ENCODE data around the gene PCGF1.
A peak's percentile ranks its signal among the peaks of the same experiment; 100 is the strongest.

- TF ChIP-seq CTCF (IDR thresholded peaks at IDR 0.05; ENCODE audit: control extremely low read depth in 1 of 3, insufficient read depth in 1 of 3, low read depth in 1 of 3, low read length in 3 of 3): no peak
- TF ChIP-seq GTF2F1 (IDR thresholded peaks at IDR 0.05; ENCODE audit: borderline replicate concordance, low read depth, low read length): no peak
- TF ChIP-seq EP300 (IDR thresholded peaks at IDR 0.05; ENCODE audit: borderline replicate concordance in 1 of 2, low read depth in 2 of 2, low read length in 2 of 2): no peak
- TF ChIP-seq SP1 (IDR thresholded peaks at IDR 0.05; ENCODE audit: low read depth, low read length): peak; percentile 94
- TF ChIP-seq SIN3A (conservative IDR thresholded peaks at IDR 0.05 in 1 of 2, IDR thresholded peaks at IDR 0.05 in 1 of 2; ENCODE audit: low read depth in 1 of 2, low read length in 2 of 2): no peak
- no peak for TF ChIP-seq RXRA (IDR thresholded peaks at IDR 0.05; ENCODE audit: insufficient read depth, low read depth, low read length)
- no peak for TF ChIP-seq CREB1 (IDR thresholded peaks at IDR 0.05)
Observed at GRCh38 chr2:74515981-74516633, 8.6 kb upstream of the PCGF1 start.
